HFFc6 (cell line): ENCODE measurements around the gene PRUNE2. TPM values are rescaled to one million over a fixed set of nuclear protein-coding genes. Genes with fewer than 3 reads are reported as not detected.
"Not testable (repeated sequence)": the region's sequence is repeated elsewhere in the genome, so short reads cannot be mapped to it uniquely, and the experiment has no call there.

Experiments
- DNase-seq: peaks from one replicate; pipeline ENCODE4 v3.0.0-alpha.2; 2018
- H3K27ac Mint-ChIP-seq: 2 replicates; pipeline ENCODE4 v1.8.0; 2020; ENCODE audit warnings: mild to moderate bottlenecking, mixed read lengths
- H3K27me3 Mint-ChIP-seq: 2 replicates; pipeline ENCODE4 v1.8.0; 2021; ENCODE audit warnings: mild to moderate bottlenecking, moderate library complexity, mixed read lengths; ENCODE audit not compliant: insufficient read depth
- H3K36me3 Mint-ChIP-seq: 2 replicates; pipeline ENCODE4 v1.8.0; 2021; ENCODE audit warnings: low read depth, mixed read lengths
- H3K4me1 Mint-ChIP-seq: 2 replicates; pipeline ENCODE4 v1.8.0; 2020; ENCODE audit warnings: low read depth, mixed read lengths
- H3K4me3 Mint-ChIP-seq: 2 replicates; pipeline ENCODE4 v1.8.0; 2020; ENCODE audit warnings: mild to moderate bottlenecking, moderate library complexity, mixed read lengths
- H3K9me3 Mint-ChIP-seq: 2 replicates; pipeline ENCODE4 v1.8.0; 2020; ENCODE audit warnings: mild to moderate bottlenecking, mixed read lengths
- total RNA-seq, 6 experiments: library from RNA; stranded (reverse); fragmentation: NEBNext Ultra II Directional; extraction: Animal tissue kit (Norgen Biotek cat#: 25700); gene quantifications; 2 replicates in 1 of 6; 3 replicates in 5 of 6; pipeline ENCODE4 v1.2.3, GENCODE V29; 2021
- TF ChIP-seq, protein P1 (sequence below): fragments of 200-600 bp; sonication (generic); IDR thresholded peaks from 2 replicates; pipeline ENCODE4 v1.5.0; 2021; ENCODE audit warnings: antibody characterized with exemption, mild to moderate bottlenecking

The PRUNE2 gene
- total RNA-seq, 6 experiments from 2014 or later = 0.02 to 0.29 (median 0.16) TPM; not detected in 2

DNA sequence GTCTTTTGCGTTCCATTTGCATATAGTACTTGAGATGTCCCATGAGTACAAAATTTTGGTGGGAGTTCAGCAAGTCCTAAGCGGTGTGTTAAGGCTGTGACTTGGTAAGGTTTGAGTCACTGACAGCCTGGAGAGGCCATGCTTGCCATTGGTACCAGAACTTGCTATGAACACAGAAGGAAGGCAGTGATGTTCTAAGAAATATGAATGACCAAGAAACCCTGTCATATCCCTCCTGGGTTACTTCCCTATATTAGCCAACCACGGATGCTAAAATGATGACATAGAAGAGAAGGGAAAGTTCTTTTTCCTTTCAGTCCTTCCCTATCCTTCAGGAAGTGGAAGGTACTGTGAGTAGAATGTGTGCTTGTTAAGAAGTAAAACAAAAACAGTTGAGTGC is 310.3 kb downstream of the PRUNE2 start:
- H3K27ac Mint-ChIP-seq = no peak overlapping the region; the same call in 1 of the 2 replicates
- TF ChIP-seq, protein P1, sequence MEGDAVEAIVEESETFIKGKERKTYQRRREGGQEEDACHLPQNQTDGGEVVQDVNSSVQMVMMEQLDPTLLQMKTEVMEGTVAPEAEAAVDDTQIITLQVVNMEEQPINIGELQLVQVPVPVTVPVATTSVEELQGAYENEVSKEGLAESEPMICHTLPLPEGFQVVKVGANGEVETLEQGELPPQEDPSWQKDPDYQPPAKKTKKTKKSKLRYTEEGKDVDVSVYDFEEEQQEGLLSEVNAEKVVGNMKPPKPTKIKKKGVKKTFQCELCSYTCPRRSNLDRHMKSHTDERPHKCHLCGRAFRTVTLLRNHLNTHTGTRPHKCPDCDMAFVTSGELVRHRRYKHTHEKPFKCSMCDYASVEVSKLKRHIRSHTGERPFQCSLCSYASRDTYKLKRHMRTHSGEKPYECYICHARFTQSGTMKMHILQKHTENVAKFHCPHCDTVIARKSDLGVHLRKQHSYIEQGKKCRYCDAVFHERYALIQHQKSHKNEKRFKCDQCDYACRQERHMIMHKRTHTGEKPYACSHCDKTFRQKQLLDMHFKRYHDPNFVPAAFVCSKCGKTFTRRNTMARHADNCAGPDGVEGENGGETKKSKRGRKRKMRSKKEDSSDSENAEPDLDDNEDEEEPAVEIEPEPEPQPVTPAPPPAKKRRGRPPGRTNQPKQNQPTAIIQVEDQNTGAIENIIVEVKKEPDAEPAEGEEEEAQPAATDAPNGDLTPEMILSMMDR = no peak
- H3K27me3 Mint-ChIP-seq = peaks cover 6% of the 10 kb centered on the region
- peaks cover 22% of the 10 kb centered on the region for H3K4me1 Mint-ChIP-seq
- H3K36me3 Mint-ChIP-seq = no peaks in the 10 kb centered on the region
- H3K9me3 Mint-ChIP-seq = no peaks in the 10 kb centered on the region
- no peak for DNase-seq
- H3K4me3 Mint-ChIP-seq = no peak overlapping the region

DNA sequence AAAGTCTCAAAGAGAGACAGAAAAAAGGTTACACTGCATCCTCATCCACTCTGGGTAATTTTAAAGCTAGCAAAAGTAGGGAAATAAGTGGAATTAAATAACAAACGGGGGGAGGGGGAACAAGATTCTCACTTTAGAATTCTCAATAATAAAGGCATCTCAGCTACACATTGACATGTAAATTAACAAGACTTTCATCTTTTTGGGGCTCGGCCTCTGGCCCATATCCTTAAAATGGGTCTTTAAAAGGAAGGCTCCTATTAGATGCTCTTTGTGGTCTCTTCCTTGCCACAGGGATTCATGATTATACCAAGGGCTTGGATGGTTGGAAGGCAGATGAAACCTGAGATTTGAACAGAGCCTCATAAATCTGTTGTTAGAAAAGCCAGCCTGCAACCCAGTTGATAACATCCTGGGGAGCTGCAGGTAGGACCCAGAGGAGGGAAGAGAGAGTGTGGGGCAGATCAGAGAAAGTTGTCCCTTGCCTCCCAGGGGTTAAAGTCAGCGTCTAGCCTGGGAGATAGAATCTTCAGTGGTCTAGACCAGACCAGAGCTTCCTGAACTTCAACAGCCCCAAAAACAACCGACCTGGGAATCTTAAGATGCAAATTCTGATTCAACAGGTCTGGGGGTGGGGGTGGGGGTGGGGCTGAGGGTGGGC is 311.0 kb downstream of the PRUNE2 start:
- H3K36me3 Mint-ChIP-seq = no peaks in the 10 kb centered on the region
- no peak overlapping the region for H3K4me3 Mint-ChIP-seq
- no peaks in the 10 kb centered on the region for H3K9me3 Mint-ChIP-seq
- H3K27ac Mint-ChIP-seq = no peak overlapping the region
- H3K27me3 Mint-ChIP-seq = peaks cover 6% of the 10 kb centered on the region
- DNase-seq = no peak
- TF ChIP-seq, protein P1 = no peak
- peaks cover 22% of the 10 kb centered on the region for H3K4me1 Mint-ChIP-seq

DNA sequence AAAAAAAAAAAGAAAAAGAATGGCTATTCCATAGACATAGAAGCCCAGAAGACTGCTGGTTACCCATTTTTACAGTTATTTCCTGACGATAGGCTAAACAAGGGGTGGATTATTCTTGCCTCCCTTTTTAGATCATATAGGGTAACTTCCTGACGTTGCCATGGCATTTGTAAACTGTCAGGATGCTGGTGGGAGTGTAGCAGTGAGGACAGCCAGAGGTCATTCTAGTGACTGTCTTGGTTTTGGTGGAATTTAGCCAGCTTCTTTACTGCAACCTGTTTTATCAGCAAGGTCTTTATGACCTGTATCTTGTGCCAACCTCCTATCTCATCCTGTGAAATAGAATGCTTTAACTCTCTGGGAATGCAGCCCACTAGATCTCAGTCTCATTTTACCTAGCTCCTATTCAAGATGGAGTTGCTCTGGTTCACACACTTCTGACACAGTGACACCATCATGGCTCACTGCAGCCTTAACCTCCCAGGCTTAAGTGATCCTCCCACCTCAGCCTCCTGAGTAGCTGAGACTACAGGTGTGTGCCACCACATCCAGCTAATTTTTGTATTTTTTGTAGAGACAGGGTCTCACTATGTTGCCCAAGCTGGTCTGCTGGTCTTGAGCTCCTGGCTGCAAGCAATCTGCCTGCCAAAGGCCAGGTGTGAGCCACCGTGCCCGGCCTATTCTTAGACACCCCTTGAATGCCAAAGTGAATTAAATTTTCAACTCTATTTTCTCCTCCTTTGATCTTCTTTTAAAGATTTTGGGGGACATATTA is 311.8 kb downstream of the PRUNE2 start:
- H3K9me3 Mint-ChIP-seq, H3K27me3 Mint-ChIP-seq, DNase-seq, H3K27ac Mint-ChIP-seq, H3K4me3 Mint-ChIP-seq, H3K36me3 Mint-ChIP-seq: not testable (repeated sequence)
- peaks cover 22% of the 10 kb centered on the region for H3K4me1 Mint-ChIP-seq

DNA sequence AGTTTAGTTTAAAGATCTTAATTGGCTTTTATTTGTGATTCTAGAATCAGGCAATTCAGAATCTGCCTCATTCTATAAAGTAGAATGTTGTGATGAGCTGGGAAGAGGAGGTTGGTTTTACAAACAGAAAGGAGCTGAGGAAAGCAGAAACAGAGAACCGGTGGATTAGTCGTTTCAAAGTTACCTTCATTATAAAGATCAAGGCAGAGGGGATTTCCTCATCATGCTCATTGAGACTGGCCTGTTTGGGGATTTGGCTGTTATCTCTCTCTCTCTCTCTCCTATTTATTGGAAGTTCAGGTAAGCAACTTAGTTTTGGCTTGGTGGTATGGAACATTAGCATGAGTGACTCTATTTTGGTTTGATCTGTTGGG is 313.0 kb downstream of the PRUNE2 start:
- no peak for DNase-seq
- H3K36me3 Mint-ChIP-seq = no peaks in the 10 kb centered on the region
- TF ChIP-seq, protein P1 = no peak
- H3K4me1 Mint-ChIP-seq = peaks cover 22% of the 10 kb centered on the region
- no peaks in the 10 kb centered on the region for H3K9me3 Mint-ChIP-seq
- no peak overlapping the region for H3K27ac Mint-ChIP-seq
- H3K27me3 Mint-ChIP-seq = peaks cover 6% of the 10 kb centered on the region
- no peak overlapping the region for H3K4me3 Mint-ChIP-seq

DNA sequence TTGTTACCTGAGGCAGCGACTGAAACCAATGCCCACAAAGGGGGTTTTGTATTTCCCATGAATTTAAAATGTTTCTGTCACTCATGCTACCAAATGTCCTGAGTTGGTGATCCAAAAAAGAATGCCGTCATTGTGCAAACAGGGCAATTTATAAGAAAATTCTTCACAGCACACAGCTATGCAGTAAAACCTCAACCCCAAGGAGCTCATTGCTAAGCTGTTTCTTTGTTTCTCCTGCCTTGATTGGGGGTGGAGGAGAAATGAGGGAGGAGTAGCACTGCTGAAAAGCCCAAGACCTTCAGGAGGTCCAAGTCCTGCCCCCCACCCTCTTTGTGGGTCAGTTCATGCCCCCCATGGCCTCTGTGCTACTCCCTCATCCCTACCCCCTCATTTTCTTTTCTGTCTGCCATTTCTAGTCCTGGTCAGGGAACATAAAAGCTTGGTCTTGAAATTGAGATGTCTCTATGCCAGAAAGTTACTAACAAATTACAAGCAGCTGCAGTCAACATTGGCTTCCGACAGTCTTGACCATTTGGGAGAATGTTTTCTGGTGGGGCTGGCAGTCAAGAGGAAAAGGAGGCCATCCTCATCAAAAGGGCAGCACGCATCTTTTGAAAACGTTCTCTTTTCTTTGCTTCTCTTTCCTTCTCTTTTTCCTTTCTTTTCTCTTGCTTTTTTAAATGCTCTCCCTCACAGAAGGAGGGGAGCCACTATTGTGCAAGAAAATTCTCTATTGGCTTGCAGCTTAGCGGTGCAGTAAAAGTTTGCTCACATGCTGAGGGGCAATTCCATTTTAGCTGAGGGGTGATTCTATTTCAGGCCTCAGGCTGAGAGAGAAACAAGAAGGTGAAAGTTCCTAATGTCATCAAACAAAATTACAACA is 313.6 kb downstream of the PRUNE2 start:
- Mint-ChIP-seq H3K27ac (no peak overlapping the region), H3K9me3 (no peaks in the 10 kb centered on the region), H3K27me3 (peaks cover 6% of the 10 kb centered on the region), H3K4me1 (peaks cover 22% of the 10 kb centered on the region), H3K36me3 (no peaks in the 10 kb centered on the region), H3K4me3 (no peak overlapping the region)
- TF ChIP-seq, protein P1 = no peak
- DNase-seq = no peak
